Activated CD4-positive, alpha-beta T cell treated with anti-CD3 and anti-CD28 coated beads, Interleukin-2, Interleukin-6, amounts not matched to agents 100 ng/mL and 50 ng/mL, durations not matched to agents 16 hours and 8 hours (primary cell): ENCODE data around the gene MECP2.

Experiments used
- DNase-seq: peaks from one replicate; pipeline ENCODE4 v3.0.0-alpha.2; 2020

MECP2 gene

GRCh38 chrX:154030715-154031305, 66.7 kb downstream of the MECP2 start:
- DNase-seq: no peak

DNA sequence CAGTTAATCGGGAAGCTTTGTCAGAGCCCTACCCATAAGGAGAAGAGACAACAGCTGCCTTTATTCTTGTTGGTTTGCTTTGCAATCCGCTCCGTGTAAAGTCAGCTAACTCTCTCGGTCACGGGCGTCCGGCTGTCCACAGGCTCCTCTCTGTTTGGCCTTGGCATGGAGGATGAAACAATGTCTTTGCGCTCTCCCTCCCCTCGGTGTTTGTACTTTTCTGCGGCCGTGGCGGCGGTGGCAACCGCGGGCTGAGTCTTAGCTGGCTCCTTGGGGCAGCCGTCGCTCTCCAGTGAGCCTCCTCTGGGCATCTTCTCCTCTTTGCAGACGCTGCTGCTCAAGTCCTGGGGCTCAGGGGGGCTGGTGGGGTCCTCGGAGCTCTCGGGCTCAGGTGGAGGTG, 67.3 kb downstream of the MECP2 start:
- no peak for DNase-seq

GRCh38 chrX:154029439-154029838, 68.1 kb downstream of the MECP2 start:
- DNase-seq: no peak

GRCh38 chrX:154028502-154029184, 68.9 kb downstream of the MECP2 start:
- no peak for DNase-seq

- no peak for DNase-seq
These were observed 69.5 kb downstream of the MECP2 start for GRCh38 chrX:154027986-154028385.

DNA sequence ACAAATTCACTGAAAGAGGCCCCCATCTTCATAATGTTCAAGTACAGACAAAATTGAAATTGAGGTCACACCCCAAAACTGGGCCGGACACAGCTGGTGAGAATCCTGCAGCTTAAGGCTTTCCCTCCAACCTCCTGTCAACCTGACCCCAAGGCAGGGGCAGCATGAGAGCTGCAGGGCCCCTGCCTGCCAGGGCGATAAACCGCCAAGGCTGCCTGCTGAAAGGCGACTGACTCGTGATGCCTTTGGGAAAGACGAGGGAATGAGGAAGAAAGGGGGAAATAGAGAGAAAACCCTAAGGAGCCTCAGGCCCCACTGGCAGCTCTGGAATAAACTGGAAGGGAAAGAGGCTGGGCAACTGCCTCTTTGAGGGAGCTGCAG, 70.5 kb downstream of the MECP2 start:
- no peak for DNase-seq

DNA sequence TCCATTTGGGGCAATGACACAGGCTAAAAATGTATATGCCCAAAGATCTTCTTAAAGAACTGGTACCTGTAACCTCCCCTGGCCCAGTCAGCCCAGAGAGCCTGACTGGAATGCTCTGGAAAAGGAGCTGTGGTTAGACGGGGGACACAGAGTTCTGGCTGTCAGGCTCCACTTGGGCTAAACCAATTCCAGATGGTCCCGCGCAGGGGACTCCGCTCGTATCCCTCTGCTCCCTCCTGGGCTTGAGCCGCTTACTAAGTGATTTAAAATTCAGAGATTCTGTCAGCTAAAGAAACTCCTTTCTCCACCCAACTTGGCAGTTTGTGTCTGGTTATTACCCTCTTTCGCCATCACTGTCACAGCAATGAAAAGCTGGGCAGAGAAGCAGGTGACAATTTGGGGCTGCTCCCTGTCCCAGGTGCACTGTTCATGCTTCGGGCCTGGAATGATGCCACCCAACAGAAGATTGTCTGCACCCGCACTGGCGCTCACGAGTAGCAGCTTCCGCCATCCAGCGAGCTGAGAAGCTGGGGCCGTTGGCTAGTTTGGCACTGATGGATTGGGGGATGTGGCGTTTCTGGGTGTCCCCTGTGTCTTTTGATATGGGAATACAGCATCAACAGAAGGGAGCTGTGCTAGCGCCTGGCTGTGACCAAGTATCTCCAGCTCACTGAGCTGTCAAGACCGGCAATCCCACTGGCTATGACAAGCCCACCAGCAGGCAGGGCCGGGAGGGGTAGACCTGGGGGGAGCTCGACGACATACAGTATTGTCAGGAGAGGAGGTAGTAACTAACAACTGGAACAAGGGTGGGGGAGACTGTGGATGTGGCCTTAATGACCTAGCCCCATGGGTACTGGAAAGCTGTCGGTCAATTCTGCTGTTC, 71.1 kb downstream of the MECP2 start:
- no peak for DNase-seq

DNA sequence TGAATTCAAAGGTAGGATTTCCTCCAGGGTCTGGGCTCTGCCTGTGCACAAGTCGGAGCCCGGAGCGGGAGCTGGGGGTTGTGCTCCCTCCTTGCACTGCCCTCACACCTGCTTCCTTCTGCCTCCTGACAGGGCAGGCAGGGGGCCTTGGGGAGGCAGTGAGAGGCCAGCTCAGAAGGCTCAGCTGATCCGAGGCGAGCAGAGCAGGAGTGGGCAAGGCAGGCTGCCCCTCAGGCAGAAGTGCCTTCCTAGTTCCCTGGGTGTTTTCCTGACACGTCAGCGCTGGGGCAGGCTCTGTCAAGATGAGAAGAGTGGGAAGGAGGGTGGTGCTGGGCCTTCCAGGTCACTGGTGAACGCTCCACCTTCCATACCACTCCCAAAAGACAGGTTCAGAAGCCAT, 72.3 kb downstream of the MECP2 start:
- DNase-seq: no peak

DNA sequence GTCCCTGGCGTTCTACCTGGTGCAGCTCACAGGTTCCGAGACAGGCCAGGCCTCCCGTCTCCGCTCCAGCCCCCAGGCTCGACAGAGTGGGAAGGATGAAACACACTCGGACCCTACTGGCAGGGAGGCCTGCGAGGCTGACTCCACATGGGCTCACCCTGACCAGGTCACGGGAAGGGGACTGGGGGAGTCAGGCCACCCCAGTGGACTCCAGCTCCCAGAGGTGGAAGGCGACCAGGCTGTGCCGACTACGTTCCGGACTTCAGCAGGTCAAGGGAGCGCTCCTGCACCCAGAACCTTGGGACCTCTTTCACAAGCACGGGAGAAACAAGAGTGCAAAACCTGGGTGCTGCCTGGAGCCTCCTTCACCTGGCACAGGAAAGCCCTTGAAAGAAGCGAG, 73.2 kb downstream of the MECP2 start:
- DNase-seq: no peak

GRCh38 chrX:154023276-154024000, 74.1 kb downstream of the MECP2 start:
- DNase-seq: no peak

- no peak for DNase-seq
These were observed 75.4 kb downstream of the MECP2 start for GRCh38 chrX:154022108-154022507.

- DNase-seq: peak; percentile 38
These were observed 76.3 kb downstream of the MECP2 start for GRCh38 chrX:154021131-154021611.

GRCh38 chrX:154020536-154021115, 76.9 kb downstream of the MECP2 start:
- DNase-seq: peak; percentile 39

GRCh38 chrX:154019633-154020528, 77.6 kb downstream of the MECP2 start, which contains the start of gene IRAK1:
IRAK1 (minus strand) TSS chrX:154019902; CDS start chrX:154019812, 90 bp downstream.
- DNase-seq: peak; percentile 73

- peak; percentile 46 for DNase-seq
These were observed 78.4 kb downstream of the MECP2 start for GRCh38 chrX:154019061-154019621.

- no peak for DNase-seq
These were observed 78.9 kb downstream of the MECP2 start for GRCh38 chrX:154018518-154019060.

- no peak for DNase-seq
These were observed 79.6 kb downstream of the MECP2 start for GRCh38 chrX:154017766-154018517.

GRCh38 chrX:154016366-154017076, 81.0 kb downstream of the MECP2 start:
- DNase-seq: no peak

GRCh38 chrX:154015581-154016264, 81.8 kb downstream of the MECP2 start:
- DNase-seq: no peak
